ENCODE data around the gene NAV3. TPM values are rescaled to one million over a fixed set of nuclear protein-coding genes. Genes with fewer than 3 reads are reported as not detected.

Gene NAV3
- total RNA-seq, 2 experiments from 2014 or later, result not detected

DNA sequence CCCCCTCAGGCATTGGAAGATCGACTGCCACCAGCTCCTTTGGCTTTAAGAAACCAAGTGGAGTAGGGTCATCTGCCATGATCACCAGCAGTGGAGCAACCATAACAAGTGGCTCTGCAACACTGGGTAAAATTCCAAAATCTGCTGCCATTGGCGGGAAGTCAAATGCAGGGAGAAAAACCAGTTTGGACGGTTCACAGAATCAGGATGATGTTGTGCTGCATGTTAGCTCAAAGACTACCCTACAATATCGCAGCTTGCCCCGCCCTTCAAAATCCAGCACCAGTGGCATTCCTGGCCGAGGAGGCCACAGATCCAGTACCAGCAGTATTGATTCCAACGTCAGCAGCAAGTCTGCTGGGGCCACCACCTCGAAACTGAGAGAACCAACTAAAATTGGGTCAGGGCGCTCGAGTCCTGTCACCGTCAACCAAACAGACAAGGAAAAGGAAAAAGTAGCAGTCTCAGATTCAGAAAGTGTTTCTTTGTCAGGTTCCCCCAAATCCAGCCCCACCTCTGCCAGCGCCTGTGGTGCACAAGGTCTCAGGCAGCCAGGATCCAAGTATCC is 288.7 kb downstream of the NAV3 start:
- POLR2A ChIA-PET, result no interaction called here
- DNase-seq (no peak), ATAC-seq (ENCODE audit: low read depth) (no peak)
- Mint-ChIP-seq H3K27ac (no peak overlapping the region), H3K36me3 (no peaks in the 10 kb centered on the region), H3K9me3 (no peaks in the 10 kb centered on the region), H3K4me1 (no peaks in the 10 kb centered on the region), H3K27me3 (no peaks in the 10 kb centered on the region), H3K4me3 (no peak overlapping the region)

- DNase-seq (no peak), ATAC-seq (ENCODE audit: low read depth) (no peak)
- H3K4me1 Mint-ChIP-seq, result no peaks in the 10 kb centered on the region
- no peak overlapping the region for H3K27ac Mint-ChIP-seq
- POLR2A ChIA-PET, result no interaction called here
- H3K36me3 Mint-ChIP-seq, result no peaks in the 10 kb centered on the region
- H3K4me3 Mint-ChIP-seq, result no peak overlapping the region
- no peaks in the 10 kb centered on the region for H3K9me3 Mint-ChIP-seq
- no peaks in the 10 kb centered on the region for H3K27me3 Mint-ChIP-seq
Measured at GRCh38 chr12:78120306-78120705, 289.6 kb downstream of the NAV3 start.

DNA sequence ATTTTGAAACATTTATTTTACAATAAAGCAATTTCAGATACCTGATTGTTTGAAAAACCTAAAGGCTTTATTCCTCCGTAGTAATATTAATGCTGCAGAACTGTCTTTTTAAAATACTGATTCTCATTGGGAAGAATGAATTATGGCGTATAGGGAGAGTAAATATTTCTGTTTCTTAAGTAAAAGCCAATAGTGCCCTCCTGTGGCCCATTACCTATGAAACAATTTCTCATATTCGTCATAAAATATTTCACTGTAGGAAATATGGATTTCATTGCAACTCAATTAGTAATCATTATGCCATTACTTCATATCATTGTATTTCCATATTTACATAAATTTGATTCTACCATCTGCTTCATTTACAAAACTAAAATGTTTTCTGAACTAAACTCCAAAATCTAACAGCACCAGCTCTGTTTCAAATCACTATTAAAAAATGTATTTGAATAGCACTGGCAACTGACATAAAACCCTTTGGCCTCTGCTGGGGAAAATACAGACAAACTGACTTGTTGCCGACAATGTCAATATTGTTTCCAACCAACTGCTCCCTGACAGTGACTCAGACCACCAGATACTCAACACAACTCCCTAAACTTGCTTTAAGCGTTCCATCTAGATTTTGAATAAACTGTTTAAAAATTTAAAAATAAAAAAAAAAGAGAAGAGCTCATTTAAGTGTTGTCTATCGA is 290.3 kb downstream of the NAV3 start:
- H3K4me3 Mint-ChIP-seq, result no peak overlapping the region
- H3K9me3 Mint-ChIP-seq, result no peaks in the 10 kb centered on the region
- ATAC-seq (ENCODE audit: low read depth), result no peak
- H3K36me3 Mint-ChIP-seq, result no peaks in the 10 kb centered on the region
- no peak overlapping the region for H3K27ac Mint-ChIP-seq
- no peak for DNase-seq
- H3K4me1 Mint-ChIP-seq, result no peaks in the 10 kb centered on the region
- POLR2A ChIA-PET, result no interaction called here
- H3K27me3 Mint-ChIP-seq, result no peaks in the 10 kb centered on the region

- POLR2A ChIA-PET, result no interaction called here
- no peaks in the 10 kb centered on the region for H3K9me3 Mint-ChIP-seq
- no peak overlapping the region for H3K4me3 Mint-ChIP-seq
- H3K27ac Mint-ChIP-seq, result no peak overlapping the region
- no peaks in the 10 kb centered on the region for H3K36me3 Mint-ChIP-seq
- no peak for DNase-seq
- ATAC-seq (ENCODE audit: low read depth), result no peak
- no peaks in the 10 kb centered on the region for H3K27me3 Mint-ChIP-seq
- no peaks in the 10 kb centered on the region for H3K4me1 Mint-ChIP-seq
Measured at GRCh38 chr12:78121969-78122610, 291.4 kb downstream of the NAV3 start.

- H3K9me3 Mint-ChIP-seq, result peaks cover 3% of the 10 kb centered on the region
- no peaks in the 10 kb centered on the region for H3K27me3 Mint-ChIP-seq
- POLR2A ChIA-PET, result no interaction called here
- H3K27ac Mint-ChIP-seq, result no peak overlapping the region
- H3K36me3 Mint-ChIP-seq, result no peaks in the 10 kb centered on the region
- H3K4me3 Mint-ChIP-seq, result no peak overlapping the region
- ATAC-seq (ENCODE audit: low read depth) (no peak), DNase-seq (no peak)
- H3K4me1 Mint-ChIP-seq, result no peaks in the 10 kb centered on the region
Measured at GRCh38 chr12:78128211-78128610, 297.5 kb downstream of the NAV3 start.

DNA sequence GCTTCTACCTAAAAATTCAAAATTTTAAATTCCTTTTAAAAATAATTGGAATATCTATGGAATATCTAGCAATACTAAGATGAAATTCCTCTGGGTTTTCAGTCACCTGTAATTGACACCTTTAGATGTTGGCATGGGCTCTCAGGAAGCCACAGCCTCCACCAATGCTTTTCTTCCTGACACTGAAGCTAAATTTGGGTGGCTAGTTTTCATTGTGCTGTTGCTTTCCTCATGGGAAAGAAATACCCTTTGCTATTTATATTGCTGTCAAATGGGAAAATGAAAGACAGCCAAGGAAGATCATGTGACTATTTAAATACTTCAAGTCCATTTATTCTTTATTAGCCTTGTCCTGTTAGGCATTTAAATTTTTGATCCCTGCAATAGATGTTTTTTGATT is 313.0 kb downstream of the NAV3 start:
- no peak for ATAC-seq (ENCODE audit: low read depth)
- DNase-seq, result no peak
- H3K4me3 Mint-ChIP-seq, result no peak overlapping the region
- H3K27ac Mint-ChIP-seq, result no peak overlapping the region
- no peaks in the 10 kb centered on the region for H3K36me3 Mint-ChIP-seq
- H3K9me3 Mint-ChIP-seq, result no peaks in the 10 kb centered on the region
- H3K27me3 Mint-ChIP-seq, result no peaks in the 10 kb centered on the region
- POLR2A ChIA-PET, result no interaction called here
- H3K4me1 Mint-ChIP-seq, result no peaks in the 10 kb centered on the region

DNA sequence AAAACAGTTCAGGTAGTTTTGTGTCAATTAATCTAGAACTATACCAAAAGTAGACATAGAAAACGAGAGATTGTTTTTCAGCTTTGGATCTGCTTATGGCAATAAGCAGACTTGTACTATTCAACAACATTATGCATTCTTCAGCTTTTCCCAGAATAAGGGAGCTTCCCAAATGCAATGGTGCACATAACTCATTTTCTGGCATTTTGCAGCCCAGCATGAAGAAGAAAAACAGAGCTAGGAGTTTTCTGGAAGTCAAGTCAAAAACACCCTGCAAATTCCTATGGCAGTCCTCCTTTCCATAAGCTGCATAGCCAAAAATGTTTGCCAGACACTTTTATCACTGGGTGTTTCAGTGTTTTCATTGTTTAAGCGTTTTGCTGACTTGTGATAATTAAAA is 314.7 kb downstream of the NAV3 start:
- no peak overlapping the region for H3K4me3 Mint-ChIP-seq
- H3K4me1 Mint-ChIP-seq, result no peaks in the 10 kb centered on the region
- no peaks in the 10 kb centered on the region for H3K27me3 Mint-ChIP-seq
- DNase-seq (no peak), ATAC-seq (ENCODE audit: low read depth) (no peak)
- H3K27ac Mint-ChIP-seq, result no peak overlapping the region
- H3K9me3 Mint-ChIP-seq, result no peaks in the 10 kb centered on the region
- no peaks in the 10 kb centered on the region for H3K36me3 Mint-ChIP-seq
- POLR2A ChIA-PET, result no interaction called here

DNA sequence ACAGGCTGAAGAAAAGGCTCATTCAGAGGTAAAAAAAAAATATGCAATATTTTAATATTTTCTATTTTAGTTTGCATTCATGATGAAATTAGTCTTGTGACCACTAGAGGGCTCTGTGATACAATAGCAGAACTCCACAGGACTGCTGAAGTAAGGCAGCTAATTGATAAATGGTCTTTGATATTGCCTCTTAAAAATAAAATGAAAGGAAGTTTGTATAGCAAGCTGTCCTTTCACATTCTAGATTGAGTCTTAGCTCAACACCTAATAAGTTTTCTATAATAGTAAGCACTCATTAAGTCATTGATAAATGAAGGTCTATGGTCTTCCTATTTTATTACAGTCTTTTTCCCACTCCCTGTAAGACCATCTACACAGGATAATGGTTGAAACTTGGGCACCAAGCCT is 315.7 kb downstream of the NAV3 start:
- Mint-ChIP-seq H3K27ac (no peak overlapping the region), H3K4me1 (no peaks in the 10 kb centered on the region), H3K4me3 (no peak overlapping the region), H3K36me3 (no peaks in the 10 kb centered on the region), H3K27me3 (no peaks in the 10 kb centered on the region), H3K9me3 (no peaks in the 10 kb centered on the region)
- POLR2A ChIA-PET, result no interaction called here
- DNase-seq (no peak), ATAC-seq (ENCODE audit: low read depth) (no peak)

GRCh38 chr12:78149459-78149858 is 318.8 kb downstream of the NAV3 start:
- DNase-seq, result no peak

GRCh38 chr12:78155546-78155945 is 324.9 kb downstream of the NAV3 start:
- H3K27ac Mint-ChIP-seq, result no peak overlapping the region
- no peak overlapping the region for H3K4me3 Mint-ChIP-seq
- no peak for DNase-seq
- ATAC-seq (ENCODE audit: low read depth), result no peak
- no peaks in the 10 kb centered on the region for H3K36me3 Mint-ChIP-seq
- POLR2A ChIA-PET, result no interaction called here
- no peaks in the 10 kb centered on the region for H3K9me3 Mint-ChIP-seq
- H3K27me3 Mint-ChIP-seq, result no peaks in the 10 kb centered on the region
- no peaks in the 10 kb centered on the region for H3K4me1 Mint-ChIP-seq

More at GRCh38 chr12:78149459-78149858, 318.8 kb downstream of the NAV3 start:
- Mint-ChIP-seq H3K27ac (no peak overlapping the region), H3K27me3 (no peaks in the 10 kb centered on the region), H3K4me1 (no peaks in the 10 kb centered on the region), H3K4me3 (no peak overlapping the region), H3K36me3 (no peaks in the 10 kb centered on the region), H3K9me3 (no peaks in the 10 kb centered on the region)
- POLR2A ChIA-PET, result no interaction called here
- ATAC-seq (ENCODE audit: low read depth), result no peak

DNA sequence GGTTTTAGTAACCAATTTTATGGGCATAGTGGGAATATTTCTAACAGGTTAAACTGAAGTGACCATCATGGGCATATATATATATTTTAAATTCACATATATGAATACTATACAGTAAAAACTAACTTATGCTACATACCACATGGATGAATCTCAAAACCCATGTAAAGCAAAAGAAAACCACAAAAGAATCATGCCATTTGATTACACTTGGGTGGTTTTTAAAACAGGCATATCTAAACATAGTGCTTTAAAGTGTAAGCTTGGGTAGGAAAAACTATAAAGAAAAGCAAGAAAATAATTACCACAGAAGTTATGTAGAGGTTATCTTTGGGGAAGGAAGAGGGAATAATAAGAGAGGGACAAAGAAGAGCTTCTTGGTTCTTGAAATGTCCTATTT is 326.1 kb downstream of the NAV3 start:
- no peak overlapping the region for H3K27ac Mint-ChIP-seq
- no peaks in the 10 kb centered on the region for H3K36me3 Mint-ChIP-seq
- ATAC-seq (ENCODE audit: low read depth) (no peak), DNase-seq (no peak)
- POLR2A ChIA-PET, result no interaction called here
- no peaks in the 10 kb centered on the region for H3K4me1 Mint-ChIP-seq
- no peaks in the 10 kb centered on the region for H3K27me3 Mint-ChIP-seq
- H3K4me3 Mint-ChIP-seq, result no peak overlapping the region
- no peaks in the 10 kb centered on the region for H3K9me3 Mint-ChIP-seq

DNA sequence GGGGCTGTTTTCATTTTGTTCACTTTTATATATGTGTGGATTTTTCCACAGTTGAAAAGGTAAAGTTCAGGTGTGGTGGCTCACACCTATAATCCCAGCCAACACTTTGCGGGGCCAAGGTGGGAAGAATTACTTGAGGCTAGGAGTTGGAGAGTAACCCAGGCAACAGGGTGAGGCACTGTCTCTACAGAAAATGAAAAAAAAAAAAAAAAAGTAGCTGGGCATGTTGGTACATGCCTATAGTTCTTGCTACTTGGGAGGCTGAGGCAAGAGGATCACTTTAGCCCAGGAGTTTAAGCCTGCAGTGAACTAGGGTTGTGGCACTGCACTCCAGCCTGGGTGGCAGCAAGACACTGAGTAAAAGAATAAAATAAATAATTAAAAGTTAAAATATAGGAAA is 326.5 kb downstream of the NAV3 start:
- no peak overlapping the region for H3K4me3 Mint-ChIP-seq
- no peaks in the 10 kb centered on the region for H3K4me1 Mint-ChIP-seq
- H3K9me3 Mint-ChIP-seq, result no peaks in the 10 kb centered on the region
- no peaks in the 10 kb centered on the region for H3K27me3 Mint-ChIP-seq
- POLR2A ChIA-PET, result no interaction called here
- no peak overlapping the region for H3K27ac Mint-ChIP-seq
- DNase-seq (no peak), ATAC-seq (ENCODE audit: low read depth) (no peak)
- no peaks in the 10 kb centered on the region for H3K36me3 Mint-ChIP-seq

- no peaks in the 10 kb centered on the region for H3K4me1 Mint-ChIP-seq
- H3K27ac Mint-ChIP-seq, result no peak overlapping the region
- H3K9me3 Mint-ChIP-seq, result no peaks in the 10 kb centered on the region
- H3K36me3 Mint-ChIP-seq, result no peaks in the 10 kb centered on the region
- no peaks in the 10 kb centered on the region for H3K27me3 Mint-ChIP-seq
- POLR2A ChIA-PET, result no interaction called here
- H3K4me3 Mint-ChIP-seq, result no peak overlapping the region
- ATAC-seq (ENCODE audit: low read depth), result no peak
- DNase-seq, result no peak
Measured at GRCh38 chr12:78164154-78164553, 333.5 kb downstream of the NAV3 start.

- ATAC-seq (ENCODE audit: low read depth) (no peak), DNase-seq (no peak)
- H3K9me3 Mint-ChIP-seq, result peaks cover 3% of the 10 kb centered on the region
- H3K27me3 Mint-ChIP-seq, result no peaks in the 10 kb centered on the region
- no peaks in the 10 kb centered on the region for H3K4me1 Mint-ChIP-seq
- H3K27ac Mint-ChIP-seq, result no peak overlapping the region
- H3K36me3 Mint-ChIP-seq, result no peaks in the 10 kb centered on the region
- no peak overlapping the region for H3K4me3 Mint-ChIP-seq
- POLR2A ChIA-PET, result no interaction called here
Measured at GRCh38 chr12:78167510-78167909, 336.8 kb downstream of the NAV3 start.
